Panc1 (cell line): ENCODE measurements around the gene INPP4A. TPM values are rescaled to one million over a fixed set of nuclear protein-coding genes. Genes with fewer than 3 reads are reported as not detected.

Source experiments
- ATAC-seq: fragments of 200-7000 bp; cut with Tn5 transposase; 2 replicates; pipeline ENCODE4 v1.9.1; 2020; ENCODE audit warnings: mild to moderate bottlenecking, moderate library complexity
- BruUV-seq: library from RNA; stranded (reverse); fragments of 400-500 nt; replicated peaks from 2 replicates; lab custom pipeline; 2021; lab: Mats Ljungman, UMichigan
- CTCF ChIA-PET: fragments of 300-600 bp; sonication (Branson Sonifier 250); formaldehyde crosslinking; loops from one replicate; lab custom pipeline; 2022; ENCODE audit warnings: antibody characterized with exemption; lab: Charles Lee
- POLR2A ChIA-PET: fragments of 300-600 bp; sonication (Branson Sonifier 250); formaldehyde crosslinking; loops from one replicate; lab custom pipeline; 2022; ENCODE audit warnings: antibody characterized with exemption; lab: Charles Lee
- DNase-seq: peaks from one replicate; pipeline ENCODE4 v3.0.0-alpha.2; 2010; ENCODE audit warnings: low read depth, low spot score
- H3K27ac ChIP-seq: 2 replicates; pipeline ENCODE4 v1.5.1; 2011; ENCODE audit warnings: mild to moderate bottlenecking, low read length, inconsistent platforms
- H3K27me3 ChIP-seq: fragments of 200-500 bp; sonication (Bioruptor generic); 2 replicates; pipeline ENCODE4 v1.6.0; 2014; ENCODE audit warnings: low read length, inconsistent platforms; ENCODE audit not compliant: control insufficient read depth, insufficient read depth
- H3K36me3 ChIP-seq: fragments of 200-500 bp; sonication (Bioruptor generic); 2 replicates; pipeline ENCODE4 v1.5.1; 2014; ENCODE audit warnings: inconsistent platforms, mild to moderate bottlenecking, low read length, moderate library complexity; ENCODE audit not compliant: control insufficient read depth, insufficient read depth
- H3K4me1 ChIP-seq: 2 replicates; pipeline ENCODE4 v1.5.1; 2011; ENCODE audit warnings: inconsistent platforms, mild to moderate bottlenecking, low read length, moderate library complexity; ENCODE audit not compliant: control insufficient read depth, insufficient read depth
- H3K4me3 ChIP-seq, 2 experiments: 2 replicates each; pipeline ENCODE4 v1.5.1; 2011 to 2012; ENCODE audit warnings: low read depth in 2 of 2, low read length in 2 of 2, mild to moderate bottlenecking in 2 of 2, inconsistent platforms in 1 of 2, moderate library complexity in 1 of 2
- H3K9me3 ChIP-seq: fragments of 200-500 bp; sonication (Bioruptor generic); 2 replicates; pipeline ENCODE4 v1.5.1; 2014; ENCODE audit warnings: low read depth, mild to moderate bottlenecking, inconsistent platforms, low read length, moderate library complexity; ENCODE audit not compliant: control insufficient read depth, insufficient read depth
- CTCF ChIP-seq: fragments of 450-650 bp; IDR thresholded peaks from 2 replicates; pipeline ENCODE4 v1.5.1; 2017; ENCODE audit warnings: mild to moderate bottlenecking
- POLR2AphosphoS5 ChIP-seq: IDR thresholded peaks from 2 replicates; pipeline ENCODE4 v1.6.1; 2012; ENCODE audit warnings: mild to moderate bottlenecking, low read depth, low read length, moderate library complexity
- REST ChIP-seq, 2 experiments: IDR thresholded peaks; 2 replicates each; pipeline ENCODE4 v1.6.1; 2011 to 2012; ENCODE audit warnings: low read depth in 2 of 2, control low read depth in 1 of 2, low read length in 1 of 2, mild to moderate bottlenecking in 1 of 2, moderate library complexity in 1 of 2; ENCODE audit not compliant: insufficient read depth in 1 of 2
- SIN3A ChIP-seq: IDR thresholded peaks from 2 replicates; pipeline ENCODE4 v1.6.1; 2012; ENCODE audit warnings: low read depth, mild to moderate bottlenecking, low read length, moderate library complexity, borderline replicate concordance; ENCODE audit not compliant: insufficient read depth
- TCF7L2 ChIP-seq: IDR thresholded peaks from 2 replicates; pipeline ENCODE4 v1.6.1; 2011; ENCODE audit warnings: mild to moderate bottlenecking, low read depth, low read length, inconsistent platforms
- in situ Hi-C: cut with HindIII; loops from 2 replicates; pipeline ENCODE4 v1.10.0; 2016; ENCODE audit warnings: low sequenced_read_pairs, low pct_unique_long_range_greater_than_20kb
- intact Hi-C: fragments of 100-400 bp; cut with micrococcal nuclease; formaldehyde crosslinking; loops from one replicate; pipeline ENCODE4 v1.10.0; 2022; ENCODE audit not compliant: unreplicated experiment
- total RNA-seq: library from RNA; stranded (reverse); gene quantifications from one replicate; pipeline ENCODE4 v1.2.1, GENCODE V29; 2021; ENCODE audit not compliant: unreplicated experiment

Gene INPP4A
- total RNA-seq, 1 experiment from 2014 or later: 22.9 TPM

GRCh38 chr2:98441706-98442450 is 2.8 kb upstream of the INPP4A start:
- no peak for ATAC-seq
- H3K4me1 ChIP-seq: peaks cover 10% of the 10 kb centered on the region
- in situ Hi-C loops (no loop called here), intact Hi-C loops (no loop called here)
- no TSS peak for BruUV-seq
- no peak for TF ChIP-seq REST (IDR thresholded peaks at IDR 0.05; ENCODE audit: insufficient read depth in 1 of 2, low read depth in 2 of 2, low read length in 1 of 2)
- no peak for TF ChIP-seq CTCF
- no peak for TF ChIP-seq POLR2AphosphoS5
- TF ChIP-seq TCF7L2: no peak
- TF ChIP-seq SIN3A: no peak
- no peak overlapping the region for H3K27ac ChIP-seq
- DNase-seq: no peak
- ChIA-PET CTCF (no interaction called here), POLR2A (interaction anchor here (0.7 kb wide), 1 partner anchor 157 kb away, joined by 4 read pairs; no protein-coding TSS in a partner anchor)
- no peaks in the 10 kb centered on the region for H3K36me3 ChIP-seq
- no peaks in the 10 kb centered on the region for H3K9me3 ChIP-seq
- no peak overlapping the region for H3K4me3 ChIP-seq
- peaks cover 6% of the 10 kb centered on the region for H3K27me3 ChIP-seq

- TF ChIP-seq POLR2AphosphoS5 (no peak), TCF7L2 (no peak), REST (IDR thresholded peaks at IDR 0.05; ENCODE audit: insufficient read depth in 1 of 2, low read depth in 2 of 2, low read length in 1 of 2) (no peak), CTCF (no peak), SIN3A (no peak)
- ChIA-PET CTCF (no interaction called here), POLR2A (no interaction called here)
- peaks cover 6% of the 10 kb centered on the region for H3K27me3 ChIP-seq
- H3K4me1 ChIP-seq: peaks cover 10% of the 10 kb centered on the region
- H3K9me3 ChIP-seq: no peaks in the 10 kb centered on the region
- no peak overlapping the region for H3K27ac ChIP-seq
- ATAC-seq (no peak), DNase-seq (no peak)
- no peaks in the 10 kb centered on the region for H3K36me3 ChIP-seq
- in situ Hi-C loops: no loop called here
- intact Hi-C loops: no loop called here
- no TSS peak for BruUV-seq
- H3K4me3 ChIP-seq: no peak overlapping the region
These were observed 2.2 kb upstream of the INPP4A start for GRCh38 chr2:98442488-98442887.
